ENCODE results near the gene DNTTIP2. TPM values are rescaled to one million over a fixed set of nuclear protein-coding genes. Genes with fewer than 3 reads are reported as not detected.

DNTTIP2 gene
- total RNA-seq, 1 experiment from 2014 or later: 47.8 TPM

DNA sequence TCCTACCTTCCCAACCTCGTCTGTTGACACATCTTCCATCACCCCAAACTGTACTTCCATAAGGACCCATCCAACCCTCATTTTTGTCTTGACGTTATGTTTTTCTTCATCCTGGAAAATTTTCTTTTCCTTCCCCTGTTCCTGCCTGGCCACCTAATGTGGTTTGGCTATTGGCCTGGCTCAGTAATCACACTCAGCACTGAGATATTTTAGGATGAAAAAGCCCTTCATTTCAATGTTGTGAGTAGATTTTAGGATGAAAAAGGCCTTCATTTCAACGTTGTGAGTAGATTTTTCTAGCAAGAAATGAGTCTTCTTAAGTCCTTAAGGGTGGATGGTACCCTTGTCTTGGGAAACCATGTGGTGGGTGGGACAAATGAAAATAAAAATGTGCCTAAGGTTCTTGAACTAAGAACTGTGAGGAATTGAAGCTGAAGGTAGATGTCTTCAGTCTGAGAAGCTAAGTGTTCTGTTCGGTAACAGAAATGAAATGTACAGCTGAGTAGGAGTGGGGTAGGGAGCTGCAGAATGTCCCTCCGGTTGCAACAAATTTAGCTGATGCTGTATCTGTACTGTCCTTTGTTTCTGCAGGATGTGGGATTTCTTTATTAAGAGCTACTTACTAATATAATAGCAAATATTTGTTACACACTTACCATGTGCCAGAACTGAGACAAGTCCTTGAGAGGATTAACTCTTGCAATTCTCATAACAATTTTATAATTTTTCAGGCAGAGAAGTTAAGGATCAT, 36.1 kb downstream of the DNTTIP2 start:
- Histone ChIP-seq H3F3A (ENCODE audit: low read length, unreplicated experiment) (peaks cover 9% of the 10 kb centered on the region), H3K9me2 (replicated peaks; ENCODE audit: low read length) (no peaks in the 10 kb centered on the region), H4K20me1 (ENCODE audit: low read length) (no peaks in the 10 kb centered on the region), H3K4me3 (ENCODE audit: low read length) (no peak overlapping the region), H3K9ac (ENCODE audit: low read length) (peak overlapping the region; percentile 13), H3K9me3 (ENCODE audit: low read length) (no peaks in the 10 kb centered on the region), H3K36me3 (ENCODE audit: low read depth, low read length) (no peaks in the 10 kb centered on the region), H3K79me2 (ENCODE audit: low read length) (peaks cover 22% of the 10 kb centered on the region), H3K4me2 (ENCODE audit: low read length) (peak overlapping the region; percentile 79), H3K27me3 (ENCODE audit: low read length) (no peaks in the 10 kb centered on the region), H3K27ac (ENCODE audit: low read length) (peak overlapping the region; percentile 49), H2AFZ (ENCODE audit: low read length) (peak overlapping the region; percentile 23; the same call in 1 of the 2 replicates), H3K4me1 (ENCODE audit: insufficient read depth, low read length) (peaks cover 45% of the 10 kb centered on the region)
- CTCF ChIA-PET: interaction anchor here (0.6 to 1.8 kb wide), 2 partner anchors 29 to 67 kb away, joined by 5 to 7 read pairs; no protein-coding TSS in a partner anchor
- TF ChIP-seq EZH2 (IDR thresholded peaks at IDR 0.05; ENCODE audit: low read length, unreplicated experiment): no peak
- no TSS peak for BruUV-seq (replicated peaks)
- intact Hi-C loops (cut with micrococcal nuclease): loop anchor here (10.0 kb wide), 3 partner anchors 258 to 538 kb away; partner anchors contain the start of gene DR1
- DNase-seq (peak; percentile 38), ATAC-seq (no peak)
- POLR2A ChIA-PET (ENCODE audit: unreplicated experiment): no interaction called here

DNA sequence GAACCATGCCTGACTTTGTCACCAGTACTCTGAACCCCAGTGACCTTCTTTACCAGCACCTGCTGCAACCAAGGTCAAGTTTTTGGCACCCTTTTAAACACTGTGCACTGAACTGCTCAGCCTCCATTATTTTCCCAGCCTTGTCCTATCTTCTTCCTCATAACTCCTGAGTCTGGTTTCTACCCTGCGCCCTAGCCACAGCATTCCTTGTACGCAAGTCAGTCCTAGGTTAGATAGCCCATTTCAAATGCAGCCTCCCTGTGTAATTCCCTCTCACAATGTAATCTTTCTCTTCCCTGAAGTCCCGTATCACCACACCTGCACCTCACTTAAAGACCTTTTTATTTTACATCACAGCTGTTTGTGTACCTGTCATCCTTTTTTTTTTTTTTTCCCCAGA, 37.2 kb downstream of the DNTTIP2 start:
- H3K4me1 ChIP-seq (ENCODE audit: insufficient read depth, low read length): peaks cover 45% of the 10 kb centered on the region
- H3K9me3 ChIP-seq (ENCODE audit: low read length): no peaks in the 10 kb centered on the region
- H3K79me2 ChIP-seq (ENCODE audit: low read length): peaks cover 22% of the 10 kb centered on the region
- no TSS peak for BruUV-seq (replicated peaks)
- H3K4me2 ChIP-seq (ENCODE audit: low read length): no peak overlapping the region
- no peak overlapping the region for H2AFZ ChIP-seq (ENCODE audit: low read length)
- H4K20me1 ChIP-seq (ENCODE audit: low read length): no peaks in the 10 kb centered on the region
- H3K9ac ChIP-seq (ENCODE audit: low read length): no peak overlapping the region
- no peaks in the 10 kb centered on the region for H3K9me2 ChIP-seq (replicated peaks; ENCODE audit: low read length)
- no peaks in the 10 kb centered on the region for H3K36me3 ChIP-seq (ENCODE audit: low read depth, low read length)
- H3K27me3 ChIP-seq (ENCODE audit: low read length): no peaks in the 10 kb centered on the region
- no peak overlapping the region for H3K4me3 ChIP-seq (ENCODE audit: low read length)
- ATAC-seq (no peak), DNase-seq (no peak)
- no peak overlapping the region for H3K27ac ChIP-seq (ENCODE audit: low read length)
- POLR2A ChIA-PET (ENCODE audit: unreplicated experiment): no interaction called here
- H3F3A ChIP-seq (ENCODE audit: low read length, unreplicated experiment): peaks cover 9% of the 10 kb centered on the region
- intact Hi-C loops (cut with micrococcal nuclease): loop anchor here (10.0 kb wide), 3 partner anchors 257 to 537 kb away; partner anchors contain the start of gene DR1
- TF ChIP-seq, protein P1, sequence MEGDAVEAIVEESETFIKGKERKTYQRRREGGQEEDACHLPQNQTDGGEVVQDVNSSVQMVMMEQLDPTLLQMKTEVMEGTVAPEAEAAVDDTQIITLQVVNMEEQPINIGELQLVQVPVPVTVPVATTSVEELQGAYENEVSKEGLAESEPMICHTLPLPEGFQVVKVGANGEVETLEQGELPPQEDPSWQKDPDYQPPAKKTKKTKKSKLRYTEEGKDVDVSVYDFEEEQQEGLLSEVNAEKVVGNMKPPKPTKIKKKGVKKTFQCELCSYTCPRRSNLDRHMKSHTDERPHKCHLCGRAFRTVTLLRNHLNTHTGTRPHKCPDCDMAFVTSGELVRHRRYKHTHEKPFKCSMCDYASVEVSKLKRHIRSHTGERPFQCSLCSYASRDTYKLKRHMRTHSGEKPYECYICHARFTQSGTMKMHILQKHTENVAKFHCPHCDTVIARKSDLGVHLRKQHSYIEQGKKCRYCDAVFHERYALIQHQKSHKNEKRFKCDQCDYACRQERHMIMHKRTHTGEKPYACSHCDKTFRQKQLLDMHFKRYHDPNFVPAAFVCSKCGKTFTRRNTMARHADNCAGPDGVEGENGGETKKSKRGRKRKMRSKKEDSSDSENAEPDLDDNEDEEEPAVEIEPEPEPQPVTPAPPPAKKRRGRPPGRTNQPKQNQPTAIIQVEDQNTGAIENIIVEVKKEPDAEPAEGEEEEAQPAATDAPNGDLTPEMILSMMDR (conservative IDR thresholded peaks at IDR 0.05; ENCODE audit: low read depth, low read length): no peak
- no peak for TF ChIP-seq EZH2phosphoT487 (IDR thresholded peaks at IDR 0.05; ENCODE audit: borderline replicate concordance, low read length)
- TF ChIP-seq EZH2 (IDR thresholded peaks at IDR 0.05; ENCODE audit: low read length, unreplicated experiment): no peak
- CTCF ChIA-PET: interaction anchor here (1.8 kb wide), 1 partner anchor 28 kb away, joined by 5 read pairs; no protein-coding TSS in a partner anchor

DNA sequence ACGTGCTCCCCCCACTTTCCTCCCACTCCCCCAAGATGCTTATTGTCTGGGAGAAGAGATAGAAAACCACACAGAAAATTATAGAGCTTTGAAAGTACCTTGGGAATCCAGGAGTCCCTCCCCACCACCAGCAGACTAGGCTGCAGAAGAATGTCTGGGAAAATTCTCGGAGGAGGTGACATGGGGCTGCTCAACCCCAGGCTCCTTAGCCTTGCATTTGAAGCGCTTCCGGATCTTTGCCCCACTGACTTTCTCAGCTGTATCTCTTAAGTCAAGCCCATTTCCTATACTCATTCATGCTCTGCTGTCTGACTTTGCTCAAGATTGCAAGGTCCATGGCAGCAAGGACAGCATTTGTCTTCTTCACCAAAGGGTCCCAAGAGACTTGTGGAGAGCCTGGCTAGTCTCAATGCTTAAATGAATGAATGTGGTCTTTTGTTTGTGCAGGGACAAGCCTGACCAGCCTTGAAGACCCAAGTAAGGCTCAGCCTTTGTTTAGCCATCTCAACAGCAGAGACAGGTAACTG, 38.0 kb downstream of the DNTTIP2 start:
- Histone ChIP-seq H3K4me1 (ENCODE audit: insufficient read depth, low read length) (peaks cover 45% of the 10 kb centered on the region), H2AFZ (ENCODE audit: low read length) (no peak overlapping the region), H3K9me2 (replicated peaks; ENCODE audit: low read length) (no peaks in the 10 kb centered on the region), H3K27ac (ENCODE audit: low read length) (no peak overlapping the region), H3K27me3 (ENCODE audit: low read length) (no peaks in the 10 kb centered on the region), H3K9ac (ENCODE audit: low read length) (no peak overlapping the region), H3K9me3 (ENCODE audit: low read length) (no peaks in the 10 kb centered on the region), H3K4me3 (ENCODE audit: low read length) (no peak overlapping the region), H4K20me1 (ENCODE audit: low read length) (no peaks in the 10 kb centered on the region), H3K36me3 (ENCODE audit: low read depth, low read length) (no peaks in the 10 kb centered on the region), H3F3A (ENCODE audit: low read length, unreplicated experiment) (peaks cover 9% of the 10 kb centered on the region), H3K4me2 (ENCODE audit: low read length) (no peak overlapping the region), H3K79me2 (ENCODE audit: low read length) (peaks cover 22% of the 10 kb centered on the region)
- CTCF ChIA-PET: no interaction called here
- POLR2A ChIA-PET (ENCODE audit: unreplicated experiment): no interaction called here
- BruUV-seq (replicated peaks): no TSS peak
- DNase-seq (no peak), ATAC-seq (no peak)
- TF ChIP-seq EZH2 (IDR thresholded peaks at IDR 0.05; ENCODE audit: low read length, unreplicated experiment) (no peak), EZH2phosphoT487 (IDR thresholded peaks at IDR 0.05; ENCODE audit: borderline replicate concordance, low read length) (no peak)
- intact Hi-C loops (cut with micrococcal nuclease): loop anchor here (10.0 kb wide), 3 partner anchors 256 to 536 kb away; partner anchors contain the start of gene DR1

Measured in PC-3 (cell line).